ENCODE measurements around the gene KCNQ1OT1.

The KCNQ1OT1 gene

GRCh38 chr11:2565447-2566222 lies 134.2 kb downstream of the KCNQ1OT1 start:
- DNase-seq (ENCODE audit: extremely low spot score, insufficient read length, low read depth) (no peak), FAIRE-seq (no peak)

- FAIRE-seq (no peak), DNase-seq (ENCODE audit: extremely low spot score, insufficient read length, low read depth) (no peak)
Measured at GRCh38 chr11:2564588-2565425, 135.0 kb downstream of the KCNQ1OT1 start.

- DNase-seq (ENCODE audit: extremely low spot score, insufficient read length, low read depth) = no peak
- FAIRE-seq = no peak
Measured at GRCh38 chr11:2564008-2564530, 135.7 kb downstream of the KCNQ1OT1 start.

GRCh38 chr11:2563213-2564007 lies 136.4 kb downstream of the KCNQ1OT1 start:
- FAIRE-seq (no peak), DNase-seq (ENCODE audit: extremely low spot score, insufficient read length, low read depth) (no peak)

GRCh38 chr11:2562890-2563212 lies 136.9 kb downstream of the KCNQ1OT1 start:
- DNase-seq (ENCODE audit: extremely low spot score, insufficient read length, low read depth) (no peak), FAIRE-seq (no peak)

- DNase-seq (ENCODE audit: extremely low spot score, insufficient read length, low read depth) (no peak), FAIRE-seq (no peak)
Measured at GRCh38 chr11:2561696-2562581, 137.9 kb downstream of the KCNQ1OT1 start.

- DNase-seq (ENCODE audit: extremely low spot score, insufficient read length, low read depth) (no peak), FAIRE-seq (no peak)
Measured at GRCh38 chr11:2559527-2560311, 140.1 kb downstream of the KCNQ1OT1 start.

GRCh38 chr11:2558861-2559526 lies 140.8 kb downstream of the KCNQ1OT1 start:
- DNase-seq (ENCODE audit: extremely low spot score, insufficient read length, low read depth) = no peak
- no peak for FAIRE-seq

GRCh38 chr11:2558397-2558796 lies 141.4 kb downstream of the KCNQ1OT1 start:
- FAIRE-seq (no peak), DNase-seq (ENCODE audit: extremely low spot score, insufficient read length, low read depth) (no peak)
